HS-5 (cell line): ENCODE data around the gene ZAR1L.
"Not testable (repeated sequence)": the region's sequence is repeated elsewhere in the genome, so short reads cannot be mapped to it uniquely, and the experiment has no call there.

Experiments used
- DNase-seq: peaks from one replicate; pipeline ENCODE4 v3.0.0-alpha.2; 2012; ENCODE audit warnings: low read depth

The ZAR1L gene

GRCh38 chr13:32315238-32316027, at the start of gene ZAR1L, which contains the start of gene BRCA2:
ZAR1L (minus strand) TSS chr13:32315363; CDS start chr13:32311925, 3,438 bp downstream.
BRCA2 (plus strand) TSS chr13:32315508; CDS start chr13:32316461, 953 bp downstream.
- DNase-seq: no peak

- DNase-seq: no peak
Measured at GRCh38 chr13:32362574-32362973, 47.4 kb upstream of the ZAR1L start.

- DNase-seq: not testable (repeated sequence)
Measured at GRCh38 chr13:32355935-32356334, 40.8 kb upstream of the ZAR1L start.

GRCh38 chr13:32354040-32354439, 38.9 kb upstream of the ZAR1L start:
- no peak for DNase-seq

GRCh38 chr13:32350839-32351441, 35.8 kb upstream of the ZAR1L start:
- not testable (repeated sequence) for DNase-seq

GRCh38 chr13:32347651-32348050, 32.5 kb upstream of the ZAR1L start:
- no peak for DNase-seq

GRCh38 chr13:32340914-32341313, 25.8 kb upstream of the ZAR1L start:
- DNase-seq: no peak

GRCh38 chr13:32334671-32335070, 19.5 kb upstream of the ZAR1L start:
- no peak for DNase-seq

GRCh38 chr13:32330441-32330840, 15.3 kb upstream of the ZAR1L start:
- no peak for DNase-seq

- no peak for DNase-seq
Measured at GRCh38 chr13:32323912-32324311, 8.7 kb upstream of the ZAR1L start.

GRCh38 chr13:32320528-32320927, 5.4 kb upstream of the ZAR1L start:
- DNase-seq: no peak

GRCh38 chr13:32317716-32318465, 2.7 kb upstream of the ZAR1L start:
- DNase-seq: no peak

GRCh38 chr13:32316501-32316900, 1.3 kb upstream of the ZAR1L start:
- no peak for DNase-seq

GRCh38 chr13:32316028-32316339, 821 bp upstream of the ZAR1L start:
- DNase-seq: no peak

- no peak for DNase-seq
Measured at GRCh38 chr13:32314271-32315237, 609 bp downstream of the ZAR1L start.

- no peak for DNase-seq
Measured at GRCh38 chr13:32311188-32311897, 3.8 kb downstream of the ZAR1L start.

- DNase-seq: no peak
Measured at GRCh38 chr13:32310134-32310706, 4.9 kb downstream of the ZAR1L start.

- no peak for DNase-seq
Measured at GRCh38 chr13:32309312-32310133, 5.6 kb downstream of the ZAR1L start.

GRCh38 chr13:32305646-32306045, 9.5 kb downstream of the ZAR1L start:
- DNase-seq: no peak

GRCh38 chr13:32302461-32302860, 12.7 kb downstream of the ZAR1L start:
- DNase-seq: no peak
